GM19099 (cell line): ENCODE measurements around the gene APBA3.

Source experiments
- POLR2A ChIP-seq: IDR thresholded peaks from 3 replicates; pipeline ENCODE4 v1.6.1; 2011; ENCODE audit warnings: low read depth; ENCODE audit not compliant: insufficient read length; ENCODE audit errors: extremely low read depth

Gene APBA3

DNA sequence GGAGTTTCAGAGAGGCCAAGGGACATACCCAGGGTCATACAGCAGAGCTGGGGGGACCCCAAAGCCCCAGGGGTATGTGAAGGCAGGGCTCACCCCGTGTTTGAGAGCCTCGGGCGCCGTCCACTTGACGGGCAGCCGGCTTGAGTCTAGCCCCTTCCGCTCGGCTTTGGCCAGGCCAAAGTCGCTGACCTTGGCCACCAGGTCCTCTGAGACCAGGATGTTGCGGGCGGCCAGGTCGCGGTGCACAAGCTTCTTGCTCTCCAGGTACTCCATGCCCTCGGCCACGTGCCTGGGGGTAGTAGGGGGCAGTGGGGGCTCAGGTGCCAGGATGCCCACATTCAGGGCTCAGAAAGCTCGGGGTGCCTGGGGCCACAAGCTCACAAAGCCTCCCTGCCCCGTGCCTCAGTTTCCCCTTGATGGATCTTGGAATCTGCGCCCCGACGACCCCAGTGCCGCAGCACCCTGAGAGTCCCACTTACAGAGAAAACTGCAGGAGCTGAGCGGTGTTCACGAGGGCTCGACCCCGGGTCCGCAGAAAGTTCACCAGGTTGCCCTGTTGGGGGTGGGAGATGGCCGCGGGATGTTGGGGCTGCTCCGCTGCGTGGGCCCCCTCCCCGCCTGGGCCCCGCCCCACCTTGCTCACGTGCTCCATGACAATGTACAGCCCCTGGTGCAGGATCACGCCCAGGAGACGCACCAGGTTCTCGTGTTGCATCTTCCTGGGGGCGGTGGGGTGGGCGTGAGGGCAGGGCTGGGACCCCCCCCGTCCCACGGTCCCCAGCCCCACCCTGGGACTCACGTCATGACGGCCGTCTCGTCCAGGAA is 17.6 kb upstream of the APBA3 start:
- TF ChIP-seq POLR2A = no peak

DNA sequence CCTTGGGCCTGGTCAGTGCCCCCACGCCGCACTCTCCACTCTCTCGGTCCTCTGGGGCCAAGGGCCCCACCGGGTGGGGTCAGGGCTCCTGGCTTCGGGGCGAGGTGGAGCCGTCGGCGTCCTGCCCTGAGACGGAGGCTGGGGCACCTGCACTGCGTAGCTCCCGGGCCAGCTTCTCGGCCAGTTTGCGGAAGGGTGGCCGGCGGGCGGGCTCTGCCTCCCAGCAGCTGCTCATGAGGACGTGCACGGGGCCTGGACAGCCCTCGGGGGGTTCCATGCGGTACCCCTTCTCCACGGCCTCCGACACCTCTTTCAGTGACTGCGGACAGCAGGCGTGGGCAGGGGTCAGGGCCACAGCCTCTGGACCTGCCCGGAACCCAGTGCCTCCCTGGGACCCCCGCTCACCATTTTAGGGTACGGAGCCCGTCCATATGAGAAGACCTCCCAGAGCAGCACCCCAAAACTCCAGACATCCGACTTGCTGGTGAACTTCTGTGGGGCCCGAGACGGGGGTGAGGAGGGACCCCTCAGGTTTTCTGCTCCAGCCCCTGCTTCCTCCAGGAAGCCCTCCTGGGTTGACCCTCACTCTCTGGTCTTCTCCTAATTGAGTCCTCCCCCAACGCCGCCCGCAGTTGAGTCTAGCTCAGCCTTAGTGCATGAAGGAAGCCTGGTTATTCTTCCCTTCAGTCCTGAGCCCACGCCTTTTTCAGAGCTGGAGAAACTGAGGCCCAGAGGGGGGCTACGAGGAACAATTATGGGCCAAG is 16.8 kb upstream of the APBA3 start:
- TF ChIP-seq POLR2A = no peak

GRCh38 chr19:3776479-3777040 is 15.1 kb upstream of the APBA3 start:
- TF ChIP-seq POLR2A = no peak

DNA sequence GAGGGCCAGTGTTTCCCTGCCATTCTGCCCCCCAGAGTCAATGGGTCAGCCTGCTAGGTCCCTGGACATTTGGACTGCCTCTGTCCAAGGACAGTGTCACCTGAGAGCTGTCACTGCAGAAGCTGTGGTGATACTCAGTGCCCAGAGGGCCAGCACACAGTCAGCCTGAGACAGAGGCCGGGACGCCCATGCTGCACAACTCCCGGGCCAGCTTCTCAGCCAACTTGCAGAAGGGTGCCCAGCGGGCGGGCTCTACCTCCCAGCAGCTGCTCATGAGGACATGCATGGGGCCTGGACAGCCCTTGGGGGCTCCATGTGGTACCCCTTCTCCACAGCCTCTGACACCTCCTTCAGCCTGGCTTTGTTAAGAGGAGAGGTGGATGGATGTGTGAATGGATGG is 14.3 kb upstream of the APBA3 start:
- no peak for TF ChIP-seq POLR2A

GRCh38 chr19:3775374-3775711 is 13.9 kb upstream of the APBA3 start:
- no peak for TF ChIP-seq POLR2A

DNA sequence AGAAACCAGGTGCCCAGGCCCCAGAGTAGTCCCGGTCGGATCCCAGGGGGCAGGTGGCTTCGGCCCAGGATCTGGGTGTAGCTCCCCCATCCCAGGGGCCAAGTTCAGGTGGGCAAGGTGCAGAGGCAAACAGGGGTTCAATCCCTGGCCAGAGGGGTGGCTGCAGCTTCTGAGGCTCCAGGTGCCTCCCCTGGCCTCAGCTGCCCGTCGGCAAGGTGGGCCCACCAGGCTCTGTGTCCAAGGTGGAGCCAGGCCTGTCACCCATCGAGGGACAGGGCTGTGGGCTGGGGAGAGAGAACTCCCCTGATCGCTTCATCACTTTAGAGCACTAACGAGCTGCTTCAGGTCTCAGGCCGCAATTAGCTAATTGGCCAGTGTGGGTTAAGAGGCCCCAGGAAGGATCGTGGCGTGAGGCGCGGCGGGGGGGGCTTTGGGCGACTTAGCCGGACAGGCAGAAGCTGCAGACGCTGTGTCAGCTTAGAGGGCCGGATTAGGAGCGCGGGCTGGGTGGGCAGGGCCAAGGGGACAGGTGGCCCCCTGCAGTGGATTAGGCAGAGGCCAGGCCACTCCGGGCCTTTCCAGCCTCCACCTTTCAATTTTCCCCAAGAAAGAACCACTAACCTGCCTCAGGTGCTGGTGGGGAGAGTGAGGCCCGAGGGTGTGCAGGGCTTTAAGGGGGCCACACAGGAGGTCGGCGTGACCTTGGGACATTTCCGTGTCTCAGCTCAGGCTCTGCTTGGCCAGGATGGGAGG is 13.3 kb upstream of the APBA3 start:
- no peak for TF ChIP-seq POLR2A

DNA sequence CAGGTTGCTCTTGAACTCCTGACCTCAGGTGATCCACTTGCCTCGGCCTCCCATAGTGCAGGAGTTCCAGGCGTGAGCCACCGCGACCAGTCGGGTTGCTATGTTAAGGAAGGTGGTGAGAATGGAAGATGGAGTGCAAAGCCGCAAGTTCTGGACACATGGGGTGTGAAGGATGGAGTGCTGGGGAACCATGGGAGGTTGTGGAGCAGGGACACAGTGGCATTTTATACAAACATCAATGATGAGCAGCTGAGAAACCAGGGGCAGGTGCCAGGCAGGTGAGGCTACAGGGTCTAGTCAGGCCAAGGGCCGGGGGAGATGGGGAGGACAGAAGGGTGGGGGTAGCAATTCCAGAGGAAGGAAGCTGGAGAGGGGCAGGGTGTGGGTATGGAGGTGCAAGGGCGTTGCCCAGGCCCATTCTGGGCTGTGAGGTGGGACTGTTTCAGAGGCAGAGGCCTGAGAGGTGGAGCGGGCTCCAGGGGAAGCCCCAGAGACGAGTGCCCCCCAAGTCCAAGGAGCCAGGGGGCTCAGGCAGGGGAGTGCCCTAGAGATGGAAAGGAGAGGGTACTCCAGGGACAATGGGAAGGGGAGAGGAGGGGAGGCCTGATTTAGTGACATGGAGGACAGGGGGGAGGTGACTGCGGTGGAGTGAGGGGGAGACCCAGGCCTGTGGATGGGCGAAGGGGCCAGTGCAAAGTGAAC is 12.5 kb upstream of the APBA3 start:
- TF ChIP-seq POLR2A = no peak

GRCh38 chr19:3771906-3772455 is 10.5 kb upstream of the APBA3 start, which contains the start of gene RAX2:
Gene RAX2 (minus strand): TSS chr19:3772228. CDS start chr19:3771742, 486 bp downstream.
- no peak for TF ChIP-seq POLR2A

- no peak for TF ChIP-seq POLR2A
Observed at GRCh38 chr19:3771000-3771905, 9.8 kb upstream of the APBA3 start.

- TF ChIP-seq POLR2A = no peak
Observed at GRCh38 chr19:3770136-3770999, 8.9 kb upstream of the APBA3 start.

DNA sequence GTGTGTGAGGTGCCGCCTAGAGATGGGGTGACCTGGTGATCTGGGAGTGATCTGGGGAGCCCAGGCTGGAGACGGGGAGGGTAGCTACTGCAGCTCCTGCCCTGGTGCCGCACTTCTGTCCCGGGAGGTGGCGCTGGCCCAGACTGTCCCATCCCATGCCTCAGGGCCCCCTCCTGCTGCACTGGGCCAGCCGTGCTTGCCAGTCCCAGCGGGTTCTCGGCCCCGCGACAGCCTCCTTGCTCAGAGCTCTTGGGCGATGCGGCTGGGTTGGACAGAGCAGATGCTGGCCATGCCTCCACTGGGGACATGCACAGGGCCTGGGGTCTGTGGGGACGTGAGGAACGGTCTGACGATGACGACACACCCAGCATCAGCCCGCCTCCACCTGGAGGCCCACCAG is 8.0 kb upstream of the APBA3 start:
- no peak for TF ChIP-seq POLR2A

- no peak for TF ChIP-seq POLR2A
Observed at GRCh38 chr19:3768748-3769099, 7.2 kb upstream of the APBA3 start.
